ENCODE results near the gene CHTF18.

DNA sequence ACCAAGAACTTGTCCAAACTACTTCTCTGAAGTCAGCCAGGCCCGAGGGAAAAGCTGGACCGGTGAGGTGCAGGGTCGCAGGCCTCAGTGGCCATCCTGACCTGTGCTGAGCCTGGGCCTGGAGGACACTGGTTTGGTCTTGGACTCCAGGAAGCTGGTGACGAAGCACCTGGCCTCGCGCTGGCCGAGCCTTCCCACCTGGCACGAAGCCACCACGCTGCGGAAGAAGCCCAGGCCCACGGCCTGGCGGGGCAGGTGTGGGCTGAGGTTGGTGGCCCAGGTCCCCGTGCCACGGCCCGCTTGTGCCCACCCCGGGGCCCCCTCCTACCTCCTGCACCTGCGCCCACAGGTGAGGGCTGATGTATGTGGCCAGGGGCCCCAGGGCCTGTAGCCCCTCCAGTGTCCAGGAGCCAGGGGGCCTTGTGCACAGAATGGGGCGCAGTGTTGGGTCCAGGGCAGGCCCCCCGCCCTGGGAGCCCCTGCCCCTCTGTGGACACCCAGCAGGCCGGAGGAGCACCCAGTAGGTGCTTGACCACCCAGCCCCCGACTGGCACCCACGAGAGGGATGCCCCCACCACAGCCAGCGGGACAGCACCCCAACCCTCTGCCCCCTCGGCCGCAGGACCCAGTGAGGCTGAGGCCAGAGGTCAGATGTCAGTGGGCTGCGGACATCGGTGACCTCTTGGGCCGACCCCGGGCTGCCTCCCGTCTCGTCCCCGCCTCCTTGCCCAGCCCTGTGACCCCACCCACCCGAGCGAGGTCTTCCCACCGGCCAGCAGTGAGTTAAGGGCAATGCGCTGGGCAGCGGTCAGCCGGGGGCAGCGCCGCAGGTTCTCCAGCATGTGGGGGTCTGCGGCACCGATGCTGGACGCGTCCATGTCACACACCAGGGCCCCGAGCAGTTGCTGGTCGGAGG, 14.1 kb upstream of the CHTF18 start:
- TF ChIP-seq POLR2A (IDR thresholded peaks at IDR 0.05) (no peak), CTCF (IDR thresholded peaks at IDR 0.05) (no peak), POLR2AphosphoS5 (IDR thresholded peaks at IDR 0.05; ENCODE audit: insufficient read depth in 1 of 2, low read depth in 1 of 2) (no peak)

All from vagina (tissue), 2 donors.